Left ventricle myocardium inferior (tissue), 1 donor: ENCODE results near the gene EXPH5. TPM values are rescaled to one million over a fixed set of nuclear protein-coding genes. Genes with fewer than 3 reads are reported as not detected.
"Not testable (repeated sequence)": the region's sequence is repeated elsewhere in the genome, so short reads cannot be mapped to it uniquely, and the experiment has no call there.

Source experiments
- DNase-seq: peaks from one replicate; pipeline ENCODE4 v3.0.0-alpha.2; 2020
- H3K27ac ChIP-seq: fragments of 200-600 bp; replicated peaks from 2 replicates; pipeline ENCODE4 v1.8.0; 2021
- H3K27me3 ChIP-seq: fragments of 200-600 bp; 2 replicates; pipeline ENCODE4 v1.8.0; 2021; ENCODE audit warnings: low read depth
- H3K36me3 ChIP-seq: fragments of 200-600 bp; 2 replicates; pipeline ENCODE4 v1.8.0; 2021
- H3K4me1 ChIP-seq: fragments of 200-600 bp; 2 replicates; pipeline ENCODE4 v1.8.0; 2021
- H3K4me3 ChIP-seq: fragments of 200-600 bp; 2 replicates; pipeline ENCODE4 v1.8.0; 2021; ENCODE audit warnings: mild to moderate bottlenecking, moderate library complexity
- H3K9me3 ChIP-seq: fragments of 200-600 bp; replicated peaks from 2 replicates; pipeline ENCODE4 v1.8.0; 2021
- intact Hi-C: fragments of 100-400 bp; cut with micrococcal nuclease; formaldehyde crosslinking; loops from one replicate; pipeline ENCODE4 v1.11.0; 2022
- total RNA-seq: library from RNA; stranded (reverse); fragmentation: NEBNext Ultra II Directional; extraction: Animal tissue kit (Norgen Biotek cat#: 25700); gene quantifications from one replicate; pipeline ENCODE4 v1.2.1, GENCODE V29; 2021
- TF ChIP-seq, protein P1 (sequence below): fragments of 200-600 bp; IDR thresholded peaks from 2 replicates; pipeline ENCODE4 v1.8.0; 2021; ENCODE audit warnings: antibody characterized with exemption, mild to moderate bottlenecking, borderline replicate concordance
- donor health status: DM: no; HTN: yes; CAD: no; lungs with severe emphysema.

Gene EXPH5
- total RNA-seq, 1 donor from 2014 or later = 0.88 TPM

DNA sequence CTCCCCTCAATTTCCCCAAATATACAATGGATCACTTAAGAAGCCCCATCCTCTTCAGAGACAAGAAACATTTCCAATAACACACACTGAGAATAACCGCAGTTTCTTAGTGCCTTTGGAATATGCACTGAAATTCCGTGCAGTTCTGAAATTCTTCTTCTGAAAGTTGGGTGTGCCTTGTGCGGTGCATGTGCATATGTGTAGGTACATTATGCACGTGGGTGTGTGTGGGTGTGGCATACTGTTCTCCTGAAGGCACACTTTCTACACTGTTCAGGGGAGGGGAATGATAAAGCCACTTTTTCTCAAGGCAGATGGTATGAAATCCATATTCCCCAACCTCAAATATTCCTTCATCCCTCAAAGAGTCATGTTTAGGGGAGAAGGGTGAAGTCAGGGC, 1.7 kb downstream of the EXPH5 start:
- H3K4me1 ChIP-seq = peaks cover 13% of the 10 kb centered on the region
- no peak overlapping the region for H3K27ac ChIP-seq
- H3K27me3 ChIP-seq = peaks cover 24% of the 10 kb centered on the region
- H3K9me3 ChIP-seq = no peaks in the 10 kb centered on the region
- intact Hi-C loops = no loop called here
- DNase-seq = no peak
- TF ChIP-seq, protein P1, sequence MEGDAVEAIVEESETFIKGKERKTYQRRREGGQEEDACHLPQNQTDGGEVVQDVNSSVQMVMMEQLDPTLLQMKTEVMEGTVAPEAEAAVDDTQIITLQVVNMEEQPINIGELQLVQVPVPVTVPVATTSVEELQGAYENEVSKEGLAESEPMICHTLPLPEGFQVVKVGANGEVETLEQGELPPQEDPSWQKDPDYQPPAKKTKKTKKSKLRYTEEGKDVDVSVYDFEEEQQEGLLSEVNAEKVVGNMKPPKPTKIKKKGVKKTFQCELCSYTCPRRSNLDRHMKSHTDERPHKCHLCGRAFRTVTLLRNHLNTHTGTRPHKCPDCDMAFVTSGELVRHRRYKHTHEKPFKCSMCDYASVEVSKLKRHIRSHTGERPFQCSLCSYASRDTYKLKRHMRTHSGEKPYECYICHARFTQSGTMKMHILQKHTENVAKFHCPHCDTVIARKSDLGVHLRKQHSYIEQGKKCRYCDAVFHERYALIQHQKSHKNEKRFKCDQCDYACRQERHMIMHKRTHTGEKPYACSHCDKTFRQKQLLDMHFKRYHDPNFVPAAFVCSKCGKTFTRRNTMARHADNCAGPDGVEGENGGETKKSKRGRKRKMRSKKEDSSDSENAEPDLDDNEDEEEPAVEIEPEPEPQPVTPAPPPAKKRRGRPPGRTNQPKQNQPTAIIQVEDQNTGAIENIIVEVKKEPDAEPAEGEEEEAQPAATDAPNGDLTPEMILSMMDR = no peak
- no peaks in the 10 kb centered on the region for H3K36me3 ChIP-seq
- H3K4me3 ChIP-seq = no peak overlapping the region

DNA sequence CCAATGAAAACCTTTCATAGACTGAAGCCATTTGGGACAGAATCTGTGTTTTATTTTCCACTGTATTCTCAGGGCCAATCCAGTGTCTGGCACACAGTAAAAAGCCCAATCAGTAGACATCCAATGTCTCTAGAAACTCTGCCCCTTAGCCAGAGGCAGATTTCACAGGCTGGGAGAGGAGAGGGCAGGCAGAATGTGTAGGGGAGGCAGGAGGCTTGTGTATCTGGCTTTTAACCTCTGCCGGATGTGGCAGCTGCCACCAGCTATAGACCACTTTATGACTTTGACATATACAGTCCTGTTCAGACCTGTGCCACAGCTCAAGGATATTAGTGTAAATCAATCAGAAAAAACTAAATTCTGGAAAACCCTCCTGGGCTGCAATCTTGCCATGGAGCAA, 4.4 kb downstream of the EXPH5 start:
- Histone ChIP-seq H3K27me3 (no peaks in the 10 kb centered on the region), H3K4me3 (no peak overlapping the region), H3K9me3 (no peaks in the 10 kb centered on the region), H3K36me3 (no peaks in the 10 kb centered on the region), H3K27ac (no peak overlapping the region), H3K4me1 (peaks cover 13% of the 10 kb centered on the region)
- no peak for DNase-seq
- TF ChIP-seq, protein P1 = no peak
- intact Hi-C loops = no loop called here

DNA sequence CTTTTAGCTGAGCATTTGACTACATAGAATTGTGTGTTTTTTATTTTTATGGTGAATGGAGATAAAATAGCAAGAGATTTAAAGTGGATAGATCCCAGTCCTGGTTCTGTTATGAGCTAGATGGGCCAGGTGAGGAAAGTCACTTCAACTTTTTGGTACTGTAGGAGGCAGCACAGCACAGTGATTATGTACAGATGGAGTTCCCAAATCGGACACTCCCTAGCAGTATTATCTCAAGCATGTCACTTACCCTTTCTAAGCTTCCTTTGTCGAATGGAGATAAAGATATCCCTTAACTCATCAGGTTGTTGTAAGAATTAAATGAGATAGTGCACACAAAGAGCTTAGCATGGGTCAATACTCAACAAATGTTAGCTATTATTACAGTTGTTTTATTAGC, 5.3 kb downstream of the EXPH5 start:
- no peak for DNase-seq
- Histone ChIP-seq H3K4me3 (no peak overlapping the region), H3K9me3 (no peaks in the 10 kb centered on the region), H3K36me3 (no peaks in the 10 kb centered on the region), H3K27ac (no peak overlapping the region), H3K27me3 (no peaks in the 10 kb centered on the region), H3K4me1 (peaks cover 7% of the 10 kb centered on the region)
- TF ChIP-seq, protein P1 = no peak
- intact Hi-C loops = no loop called here

DNA sequence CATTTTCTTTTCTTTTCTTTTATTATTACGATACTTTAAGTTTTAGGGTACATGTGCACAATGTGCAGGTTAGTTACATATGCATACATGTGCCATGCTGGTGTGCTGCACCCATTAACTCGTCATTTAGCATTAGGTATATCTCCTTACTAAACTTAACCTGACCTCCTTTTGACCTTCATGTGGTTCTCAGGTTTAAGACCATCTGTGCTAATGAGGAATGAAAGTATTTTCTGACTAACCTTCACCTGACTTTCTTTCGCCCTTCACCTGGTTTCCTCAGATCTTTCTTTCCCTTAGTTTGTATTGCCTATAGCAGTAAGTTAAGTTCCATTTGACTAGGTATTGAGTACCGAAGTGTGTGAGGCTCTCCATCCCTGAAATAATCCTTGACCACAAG, 6.5 kb downstream of the EXPH5 start:
- Histone ChIP-seq H3K4me3 (no peak overlapping the region), H3K27me3 (no peaks in the 10 kb centered on the region), H3K9me3 (no peaks in the 10 kb centered on the region), H3K27ac (no peak overlapping the region), H3K4me1 (no peaks in the 10 kb centered on the region), H3K36me3 (no peaks in the 10 kb centered on the region)
- no peak for DNase-seq
- intact Hi-C loops = no loop called here
- TF ChIP-seq, protein P1 = no peak

DNA sequence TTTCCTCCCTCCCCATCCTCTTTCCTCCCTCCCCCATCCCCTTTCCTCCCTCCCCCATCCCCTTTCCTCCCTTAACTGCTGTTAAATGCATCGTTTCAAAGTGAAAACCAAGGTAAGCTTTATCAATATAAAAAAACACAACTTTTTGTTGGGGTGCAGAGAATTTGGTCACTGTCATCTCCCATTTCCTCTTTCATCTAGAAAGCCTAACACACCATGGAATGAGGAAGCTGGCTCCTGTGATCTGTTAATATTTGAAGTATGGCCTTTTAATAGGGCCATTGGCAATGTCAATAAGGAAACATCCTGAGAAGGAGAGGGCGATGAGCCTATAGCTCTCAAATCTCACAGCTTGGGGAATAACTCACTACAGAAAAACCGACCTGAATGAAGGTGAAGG, 7.0 kb downstream of the EXPH5 start:
- Histone ChIP-seq H3K27ac (no peak overlapping the region), H3K36me3 (no peaks in the 10 kb centered on the region), H3K9me3 (no peaks in the 10 kb centered on the region), H3K4me3 (no peak overlapping the region), H3K27me3 (no peaks in the 10 kb centered on the region), H3K4me1 (no peaks in the 10 kb centered on the region)
- DNase-seq = no peak
- TF ChIP-seq, protein P1 = no peak
- intact Hi-C loops = no loop called here

DNA sequence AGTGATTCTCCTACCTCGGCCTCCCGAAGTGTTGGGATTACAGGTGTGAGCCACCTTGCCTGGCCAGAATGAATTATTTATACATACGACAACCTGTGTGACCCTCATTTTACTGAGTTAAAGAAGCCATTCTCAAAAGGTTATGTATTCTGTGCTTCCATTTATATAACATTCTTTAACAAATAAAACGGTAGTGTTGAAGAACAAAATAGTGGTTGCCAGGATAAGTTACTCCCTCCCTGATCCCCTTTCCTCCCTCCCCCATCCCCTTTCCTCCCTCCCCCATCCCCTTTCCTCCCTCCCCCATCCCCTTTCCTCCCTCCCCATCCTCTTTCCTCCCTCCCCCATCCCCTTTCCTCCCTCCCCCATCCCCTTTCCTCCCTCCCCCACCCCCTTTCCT, 7.4 kb downstream of the EXPH5 start:
- not testable (repeated sequence) for DNase-seq

More for the DNA sequence above, 7.4 kb downstream of the EXPH5 start:
- intact Hi-C loops, H3K27me3 ChIP-seq, H3K9me3 ChIP-seq, H3K27ac ChIP-seq, H3K4me3 ChIP-seq, H3K36me3 ChIP-seq, H3K4me1 ChIP-seq: not testable (repeated sequence)
